DND-41 (cell line): Measurements from ENCODE around the gene MPST.

Experiments
- ATAC-seq: fragments of 200-7000 bp; cut with Tn5 transposase; 3 replicates; pipeline ENCODE4 v1.9.1; 2021; ENCODE audit warnings: low read depth; ENCODE audit not compliant: insufficient read depth
- DNase-seq: peaks from one replicate; pipeline ENCODE4 v3.0.0-alpha.2; 2020
- H2AFZ ChIP-seq: 2 replicates; pipeline ENCODE4 v1.6.0; 2012; ENCODE audit warnings: low read depth, low read length
- H3K27ac ChIP-seq: 2 replicates; pipeline ENCODE4 v1.5.1; 2012; ENCODE audit warnings: low read length, inconsistent platforms
- H3K27me3 ChIP-seq: fragments of 200-600 bp; sonication (generic); 2 replicates; pipeline ENCODE4 v1.6.0; 2012; ENCODE audit warnings: low read length, mild to moderate bottlenecking, inconsistent platforms; ENCODE audit not compliant: insufficient read depth, poor library complexity
- H3K36me3 ChIP-seq: 2 replicates; pipeline ENCODE4 v1.5.1; 2012; ENCODE audit warnings: low read length, inconsistent platforms; ENCODE audit not compliant: insufficient read depth
- H3K4me1 ChIP-seq: 2 replicates; pipeline ENCODE4 v1.5.1; 2012; ENCODE audit warnings: mild to moderate bottlenecking, low read length; ENCODE audit not compliant: insufficient read depth
- H3K4me2 ChIP-seq: 2 replicates; pipeline ENCODE4 v1.6.0; 2012; ENCODE audit warnings: mild to moderate bottlenecking, moderate library complexity, low read length, inconsistent platforms; ENCODE audit not compliant: insufficient read depth
- H3K4me3 ChIP-seq, 2 experiments: fragments of 200-600 bp in 1 of 2; shearing (Covaris generic) in 1 of 2; 2 replicates each; pipeline ENCODE4 v1.5.1; 2012 to 2016; ENCODE audit warnings: inconsistent platforms in 2 of 2, low read length in 2 of 2, mild to moderate bottlenecking in 2 of 2, low read depth in 1 of 2, moderate library complexity in 1 of 2
- H3K79me2 ChIP-seq: 2 replicates; pipeline ENCODE4 v1.6.0; 2012; ENCODE audit warnings: low read length, inconsistent platforms; ENCODE audit not compliant: insufficient read depth
- H3K9ac ChIP-seq: 2 replicates; pipeline ENCODE4 v1.6.0; 2012; ENCODE audit warnings: low read depth, mild to moderate bottlenecking, inconsistent platforms, low read length, moderate library complexity
- H3K9me3 ChIP-seq: 2 replicates; pipeline ENCODE4 v1.5.1; 2012; ENCODE audit warnings: low read length, moderate library complexity, mild to moderate bottlenecking, inconsistent platforms; ENCODE audit not compliant: insufficient read depth, severe bottlenecking
- H4K20me1 ChIP-seq: 2 replicates; pipeline ENCODE4 v1.6.0; 2012; ENCODE audit warnings: low read length; ENCODE audit not compliant: insufficient read depth
- CTCF ChIP-seq: IDR thresholded peaks from 2 replicates; pipeline ENCODE4 v1.5.1; 2012; ENCODE audit warnings: borderline replicate concordance, low read length, moderate library complexity, mild to moderate bottlenecking; ENCODE audit not compliant: poor library complexity, severe bottlenecking; ENCODE audit errors: extremely low read depth
- EZH2 ChIP-seq: IDR thresholded peaks from 3 replicates; pipeline ENCODE4 v1.6.1; 2012; ENCODE audit warnings: borderline replicate concordance, low read depth, mild to moderate bottlenecking, moderate library complexity, low read length, inconsistent platforms; ENCODE audit not compliant: severe bottlenecking

Gene MPST

GRCh38 chr22:37032134-37032534 is 12.6 kb downstream of the MPST start:
- no peaks in the 10 kb centered on the region for H3K9me3 ChIP-seq
- no peak overlapping the region for H3K9ac ChIP-seq
- H3K27ac ChIP-seq: no peak overlapping the region
- no peak for ATAC-seq
- H2AFZ ChIP-seq: no peak overlapping the region
- no peak overlapping the region for H3K4me3 ChIP-seq
- no peak for DNase-seq
- no peaks in the 10 kb centered on the region for H3K4me1 ChIP-seq
- peaks cover 5% of the 10 kb centered on the region for H3K27me3 ChIP-seq
- H3K4me2 ChIP-seq: no peak overlapping the region
- TF ChIP-seq CTCF: no peak
- no peak for TF ChIP-seq EZH2
- H3K79me2 ChIP-seq: no peaks in the 10 kb centered on the region
- no peaks in the 10 kb centered on the region for H4K20me1 ChIP-seq
- no peaks in the 10 kb centered on the region for H3K36me3 ChIP-seq

GRCh38 chr22:37032535-37033460 is 13.3 kb downstream of the MPST start:
- no peaks in the 10 kb centered on the region; the same call in 1 of the 2 replicates for H4K20me1 ChIP-seq
- H3K27me3 ChIP-seq: peaks cover 5% of the 10 kb centered on the region
- no peak overlapping the region for H3K4me2 ChIP-seq
- no peaks in the 10 kb centered on the region for H3K79me2 ChIP-seq
- H3K4me1 ChIP-seq: no peaks in the 10 kb centered on the region
- H2AFZ ChIP-seq: no peak overlapping the region
- no peak overlapping the region for H3K9ac ChIP-seq
- H3K4me3 ChIP-seq: no peak overlapping the region
- H3K36me3 ChIP-seq: no peaks in the 10 kb centered on the region
- TF ChIP-seq CTCF: no peak
- TF ChIP-seq EZH2: no peak
- no peaks in the 10 kb centered on the region for H3K9me3 ChIP-seq
- no peak overlapping the region for H3K27ac ChIP-seq
- ATAC-seq (no peak), DNase-seq (no peak)

GRCh38 chr22:37033605-37034430 is 14.3 kb downstream of the MPST start:
- no peak overlapping the region for H3K4me2 ChIP-seq

More at GRCh38 chr22:37033605-37034430, 14.3 kb downstream of the MPST start:
- no peak overlapping the region for H3K4me3 ChIP-seq
- no peak for ATAC-seq
- no peaks in the 10 kb centered on the region for H3K79me2 ChIP-seq
- no peaks in the 10 kb centered on the region for H3K4me1 ChIP-seq
- no peak for TF ChIP-seq CTCF
- TF ChIP-seq EZH2: no peak
- H3K9ac ChIP-seq: no peak overlapping the region
- no peaks in the 10 kb centered on the region for H3K36me3 ChIP-seq
- no peak for DNase-seq
- no peak overlapping the region for H2AFZ ChIP-seq
- no peak overlapping the region for H3K27ac ChIP-seq
- no peaks in the 10 kb centered on the region; the same call in 1 of the 2 replicates for H4K20me1 ChIP-seq
- H3K9me3 ChIP-seq: no peaks in the 10 kb centered on the region
- peaks cover 5% of the 10 kb centered on the region for H3K27me3 ChIP-seq
